LNCAP (cell line): ENCODE results near the gene PTH1R.

Experiments used
- TF ChIP-seq, protein P1 (sequence below): fragments of 450-650 bp; IDR thresholded peaks from 2 replicates; pipeline ENCODE4 v1.5.1; 2017; ENCODE audit warnings: mild to moderate bottlenecking

PTH1R gene

GRCh38 chr3:46850468-46850779 is 27.1 kb upstream of the PTH1R start:
- TF ChIP-seq, protein P1, sequence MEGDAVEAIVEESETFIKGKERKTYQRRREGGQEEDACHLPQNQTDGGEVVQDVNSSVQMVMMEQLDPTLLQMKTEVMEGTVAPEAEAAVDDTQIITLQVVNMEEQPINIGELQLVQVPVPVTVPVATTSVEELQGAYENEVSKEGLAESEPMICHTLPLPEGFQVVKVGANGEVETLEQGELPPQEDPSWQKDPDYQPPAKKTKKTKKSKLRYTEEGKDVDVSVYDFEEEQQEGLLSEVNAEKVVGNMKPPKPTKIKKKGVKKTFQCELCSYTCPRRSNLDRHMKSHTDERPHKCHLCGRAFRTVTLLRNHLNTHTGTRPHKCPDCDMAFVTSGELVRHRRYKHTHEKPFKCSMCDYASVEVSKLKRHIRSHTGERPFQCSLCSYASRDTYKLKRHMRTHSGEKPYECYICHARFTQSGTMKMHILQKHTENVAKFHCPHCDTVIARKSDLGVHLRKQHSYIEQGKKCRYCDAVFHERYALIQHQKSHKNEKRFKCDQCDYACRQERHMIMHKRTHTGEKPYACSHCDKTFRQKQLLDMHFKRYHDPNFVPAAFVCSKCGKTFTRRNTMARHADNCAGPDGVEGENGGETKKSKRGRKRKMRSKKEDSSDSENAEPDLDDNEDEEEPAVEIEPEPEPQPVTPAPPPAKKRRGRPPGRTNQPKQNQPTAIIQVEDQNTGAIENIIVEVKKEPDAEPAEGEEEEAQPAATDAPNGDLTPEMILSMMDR = no peak

- TF ChIP-seq, protein P1 = no peak
These were observed 25.9 kb upstream of the PTH1R start for GRCh38 chr3:46851364-46852333.

- TF ChIP-seq, protein P1 = no peak
These were observed 25.2 kb upstream of the PTH1R start for GRCh38 chr3:46852334-46852720.

DNA sequence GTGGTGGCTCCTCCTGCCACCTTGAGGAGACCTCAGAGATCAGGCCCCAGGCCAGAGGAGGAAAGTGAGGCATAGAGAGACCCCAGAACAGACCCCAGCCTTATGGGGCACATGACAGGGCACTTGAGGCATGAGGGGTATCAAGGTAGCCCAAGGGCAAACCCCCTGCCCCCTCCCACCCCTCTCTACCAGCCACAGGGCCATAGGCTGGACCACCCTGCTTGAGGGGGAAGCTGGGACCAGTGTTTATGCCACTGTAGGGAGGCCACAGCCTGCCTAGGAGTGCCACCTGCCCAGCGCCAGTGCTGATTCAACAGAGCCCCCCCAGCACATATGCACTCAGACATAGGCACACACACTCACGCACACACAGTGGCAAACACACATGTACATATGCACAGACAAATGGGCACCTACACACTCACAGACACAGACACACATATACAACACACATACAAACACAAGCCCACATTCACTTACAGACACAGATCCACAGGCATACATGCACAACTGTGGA is 24.6 kb upstream of the PTH1R start:
- TF ChIP-seq, protein P1 = no peak

DNA sequence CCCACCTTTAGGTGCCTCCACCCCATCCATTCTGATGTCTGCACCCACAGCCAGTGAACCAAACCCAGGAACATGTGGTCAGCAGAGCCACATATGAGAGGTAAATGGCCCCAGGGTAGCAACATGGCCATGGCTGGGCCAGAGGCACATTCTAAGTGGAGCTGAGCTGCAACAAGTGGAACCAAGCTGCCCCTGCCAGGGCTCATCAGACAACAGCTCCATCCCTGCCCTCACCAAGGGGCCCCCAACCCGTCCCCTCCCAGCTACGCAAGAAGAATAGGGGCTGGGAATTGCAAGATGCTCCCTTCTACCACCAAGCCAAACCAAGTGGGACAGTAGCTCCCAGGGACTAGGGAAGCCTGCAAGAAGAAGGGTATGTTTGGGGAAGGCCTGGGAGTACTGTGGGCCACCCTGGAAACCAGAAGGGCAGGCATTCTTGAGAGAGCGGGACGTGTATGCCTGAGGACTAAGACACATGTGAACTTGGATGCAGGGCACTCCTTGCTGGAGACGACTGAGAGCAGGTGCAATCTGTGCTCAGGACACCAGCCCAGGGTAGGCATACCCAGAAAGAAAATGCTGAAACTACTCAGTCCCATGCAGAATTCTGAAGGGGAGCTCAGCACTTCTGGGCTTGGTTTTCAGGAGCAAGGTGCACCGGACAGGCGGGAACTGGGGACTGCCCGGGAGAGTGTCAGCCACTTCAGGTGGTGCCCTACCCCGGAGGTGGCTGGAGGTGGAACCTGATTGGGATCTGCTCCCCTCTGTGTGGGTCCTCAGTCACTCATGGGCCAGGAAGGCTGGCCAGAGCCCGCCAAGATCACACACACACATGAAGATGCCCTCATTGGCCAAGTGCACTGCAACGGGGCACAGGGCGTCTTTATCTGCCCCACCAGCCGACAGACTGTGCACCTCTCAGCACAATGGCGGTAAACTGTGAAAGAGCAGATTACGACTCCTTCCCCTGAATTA is 23.8 kb upstream of the PTH1R start:
- TF ChIP-seq, protein P1 = no peak

GRCh38 chr3:46854555-46854991 is 22.9 kb upstream of the PTH1R start:
- TF ChIP-seq, protein P1 = no peak
